Tibial nerve (tissue), 3 donors: ENCODE data around the gene TMCC1.

Experiments used
- CTCF ChIP-seq, 5 experiments: fragments of 200-600 bp in 3 of 5; fragments of 450-650 bp in 2 of 5; sonication (generic) in 3 of 5; IDR thresholded peaks; one replicate each; pipeline ENCODE4 v1.5.1; 2016 to 2019; ENCODE audit warnings: antibody characterized with exemption in 5 of 5, mild to moderate bottlenecking in 3 of 5, moderate library complexity in 2 of 5
- POLR2A ChIP-seq, 2 donors: fragments of 450-650 bp; IDR thresholded peaks; one replicate each; pipeline ENCODE4 v1.6.1; 2017; ENCODE audit warnings: antibody characterized with exemption in 2 of 2, mild to moderate bottlenecking in 2 of 2, moderate library complexity in 2 of 2

- TF ChIP-seq POLR2A (IDR thresholded peaks at IDR 0.05) (no peak), CTCF (IDR thresholded peaks at IDR 0.05) (no peak)
Measured at GRCh38 chr3:129741794-129742193, 151.7 kb downstream of the TMCC1 start.
